ENCODE results near the gene RBP3.
"Not testable (repeated sequence)": the region's sequence is repeated elsewhere in the genome, so short reads cannot be mapped to it uniquely, and the experiment has no call there.

Gene RBP3

DNA sequence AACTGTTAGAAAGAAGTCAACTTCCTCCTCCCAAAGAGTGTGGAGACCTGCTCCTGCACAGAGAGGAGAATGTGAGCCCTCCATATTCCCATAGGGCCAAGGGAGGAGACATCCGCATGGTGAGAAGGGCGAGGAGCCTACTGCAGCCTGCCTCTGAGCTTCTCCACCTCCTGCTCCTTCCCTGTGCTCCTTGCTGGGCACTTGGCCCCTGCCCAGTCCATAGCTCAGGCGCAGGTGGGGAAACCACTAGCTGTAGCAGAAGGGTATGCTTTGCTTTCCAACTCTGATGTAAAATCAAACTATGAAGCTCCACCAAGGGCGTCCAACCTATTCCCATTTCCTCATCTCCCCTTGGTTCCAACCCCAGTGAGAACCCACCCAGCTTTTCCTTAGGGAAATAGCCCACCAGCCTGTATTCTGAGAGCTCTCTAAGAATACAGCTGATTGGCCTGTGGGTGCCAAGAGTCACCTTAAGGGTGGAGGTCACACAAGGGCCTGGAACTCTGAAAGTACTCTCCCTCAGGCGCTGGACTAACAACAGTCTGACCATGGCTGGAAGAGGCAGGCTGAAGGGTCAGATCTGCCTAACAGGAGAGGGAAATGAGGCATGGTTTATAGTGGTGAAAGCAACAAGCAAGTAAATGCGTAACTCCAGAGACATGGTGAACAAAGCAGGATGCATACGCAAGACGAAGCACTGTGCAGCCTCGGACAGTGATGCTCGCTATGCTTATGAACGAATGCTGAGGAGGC lies 22.0 kb downstream of the RBP3 start:
- in situ Hi-C loops (cut with HindIII; ENCODE audit: low sequenced_read_pairs): no loop called here

DNA sequence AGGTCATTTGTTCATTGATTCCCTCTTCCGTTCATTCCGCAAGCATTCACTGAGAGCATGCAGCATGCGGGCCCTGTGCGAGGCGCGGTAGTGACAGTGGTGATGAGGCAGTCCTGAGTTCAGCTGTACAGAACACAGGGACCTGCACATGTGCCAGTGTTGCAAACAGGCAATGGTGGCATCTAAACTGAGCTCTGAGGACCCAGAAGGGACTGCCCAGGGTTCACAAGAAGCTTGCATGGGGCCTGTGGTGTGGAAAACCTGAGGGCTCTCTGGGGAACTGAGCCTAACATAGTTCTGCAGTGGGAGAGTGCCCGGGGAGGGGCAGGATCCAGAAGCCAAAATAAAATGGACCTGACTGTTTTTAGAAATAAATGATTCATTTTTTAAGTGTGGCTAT lies 22.7 kb downstream of the RBP3 start:
- in situ Hi-C loops (cut with HindIII; ENCODE audit: low sequenced_read_pairs): no loop called here

DNA sequence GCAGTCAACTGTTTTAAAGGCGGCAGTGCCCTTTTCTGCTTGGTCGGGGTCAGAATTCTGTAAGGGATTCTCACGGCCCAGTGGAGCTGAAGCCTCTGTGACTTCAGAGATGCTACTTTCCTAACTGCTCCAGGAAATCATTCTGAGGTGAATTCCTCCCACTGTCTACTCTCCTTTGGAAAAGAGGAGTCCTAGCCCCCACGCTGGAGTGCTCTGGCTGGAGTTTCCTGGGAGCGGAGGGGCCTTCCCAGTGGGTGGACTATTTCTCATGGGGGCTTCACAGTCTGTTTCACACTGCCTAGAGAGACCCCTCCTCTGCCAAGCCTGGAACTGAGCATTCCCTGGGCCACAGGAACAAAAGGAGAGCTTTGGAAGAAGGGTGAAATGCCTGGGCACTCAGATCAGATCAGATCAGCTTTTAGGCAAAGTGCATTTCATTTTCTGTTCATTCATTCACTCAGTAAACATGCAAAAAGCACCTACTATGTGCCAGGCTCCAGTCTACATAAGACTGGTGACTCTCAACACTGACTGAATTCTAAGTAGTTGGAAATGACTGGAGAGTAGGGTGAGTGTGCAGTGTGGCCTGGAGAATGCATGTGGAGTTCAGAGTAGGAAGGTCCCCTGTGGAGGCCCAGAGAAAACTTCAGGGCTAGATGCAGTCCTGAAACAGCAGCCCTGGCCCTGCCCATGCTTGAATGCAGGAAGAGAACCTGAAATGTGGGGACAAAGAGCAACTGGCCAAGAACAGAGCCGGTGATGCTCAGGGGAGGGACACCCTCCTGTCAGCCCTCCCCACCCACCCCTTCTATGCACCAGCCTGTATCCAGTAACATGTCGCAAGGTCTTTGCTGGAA lies 23.7 kb downstream of the RBP3 start:
- in situ Hi-C loops (cut with HindIII; ENCODE audit: low sequenced_read_pairs): no loop called here

DNA sequence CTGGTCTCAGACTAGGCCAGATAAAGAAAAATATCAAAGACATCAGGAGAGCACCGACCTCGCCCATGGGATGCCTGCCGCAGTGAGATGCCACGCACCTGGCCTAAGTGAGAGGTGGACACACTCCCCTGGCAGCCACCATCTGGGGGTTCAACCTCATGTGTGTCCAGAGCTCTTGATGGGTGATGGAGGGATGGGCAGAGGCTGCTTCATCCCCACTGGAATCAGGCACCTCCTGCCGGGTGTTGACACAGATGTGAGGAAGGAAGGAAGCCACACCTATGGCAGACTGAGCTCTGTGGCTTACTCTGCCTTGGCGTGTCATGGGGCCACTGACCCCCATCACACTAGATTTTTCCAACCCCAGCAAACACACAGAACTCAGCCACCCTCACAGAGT lies 24.6 kb downstream of the RBP3 start:
- in situ Hi-C loops (cut with HindIII; ENCODE audit: low sequenced_read_pairs): no loop called here

DNA sequence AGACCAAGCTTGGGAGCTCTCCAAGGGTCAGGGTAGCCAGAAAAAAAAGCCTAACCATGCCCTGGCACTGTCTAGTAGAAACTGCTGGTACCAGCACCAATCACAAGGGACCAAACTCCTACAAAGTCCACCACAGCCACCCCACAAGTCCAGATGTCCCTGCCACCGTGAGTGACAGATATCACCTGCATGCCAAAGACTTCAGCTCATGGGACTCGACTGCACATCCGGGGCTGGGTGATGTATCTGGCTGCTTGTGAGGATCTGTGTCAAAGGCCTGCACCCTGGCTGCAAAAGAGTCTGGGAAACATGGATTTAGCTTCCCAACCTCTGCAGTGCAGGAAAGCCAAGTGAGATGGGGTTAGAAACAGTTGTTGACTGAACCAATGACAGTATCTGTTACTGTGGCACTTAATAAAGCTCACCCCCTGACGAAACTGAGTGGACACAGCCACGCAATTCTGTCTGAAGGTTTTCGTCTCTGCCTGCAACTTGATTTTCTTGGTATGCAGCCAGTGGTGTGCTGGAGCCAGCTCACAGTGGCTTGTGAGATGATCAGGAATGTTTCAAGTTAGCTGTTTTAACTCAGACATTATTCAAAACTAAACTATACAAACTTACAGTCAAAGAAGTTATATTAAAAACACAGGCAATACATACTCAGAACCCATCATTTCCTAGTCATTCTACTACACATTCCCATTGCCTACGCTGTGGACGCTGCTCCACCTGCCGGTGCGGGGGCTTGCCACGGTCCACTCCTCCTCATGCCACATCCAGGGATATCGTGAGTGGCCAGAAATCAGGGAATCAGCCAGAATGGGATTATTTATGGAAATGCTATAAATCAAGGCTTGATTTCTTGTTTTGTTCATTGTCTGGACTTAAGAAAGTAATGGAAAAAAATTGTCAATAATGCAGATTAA lies 26.7 kb downstream of the RBP3 start:
- in situ Hi-C loops (cut with HindIII; ENCODE audit: low sequenced_read_pairs): no loop called here

DNA sequence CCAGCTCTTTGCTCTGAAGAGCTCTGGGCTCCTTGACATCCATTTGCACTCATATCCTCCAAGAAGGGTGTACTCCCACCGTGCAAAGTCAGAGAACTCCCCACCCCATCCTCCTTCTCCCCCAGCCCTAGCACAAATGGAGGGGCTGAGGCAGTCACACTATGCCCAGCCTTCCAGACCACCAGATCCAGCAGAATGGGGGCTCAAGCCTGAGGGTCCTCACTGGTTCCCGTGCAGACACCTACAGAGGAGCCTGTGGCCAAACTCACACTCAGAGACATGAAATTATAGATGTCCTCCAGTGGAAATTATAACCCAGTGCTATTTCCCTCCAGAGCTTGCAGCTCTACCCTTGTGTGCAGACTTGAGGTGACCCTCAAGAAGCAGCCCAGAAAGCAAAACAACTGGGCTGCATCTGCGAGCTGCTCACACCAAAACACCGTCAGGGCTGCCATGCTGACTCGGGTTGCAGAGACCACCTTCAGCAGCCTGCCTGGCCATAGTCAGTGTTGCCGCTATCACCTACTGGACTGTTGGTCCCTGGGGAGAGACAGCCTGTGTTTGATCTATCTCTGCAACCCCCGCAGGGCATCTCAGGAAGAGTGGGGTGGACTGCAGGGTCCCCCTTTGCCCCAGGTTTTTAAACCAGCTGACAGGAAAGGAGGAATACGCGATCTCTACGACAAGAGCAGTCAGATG lies 28.5 kb downstream of the RBP3 start:
- in situ Hi-C loops (cut with HindIII; ENCODE audit: low sequenced_read_pairs): no loop called here

DNA sequence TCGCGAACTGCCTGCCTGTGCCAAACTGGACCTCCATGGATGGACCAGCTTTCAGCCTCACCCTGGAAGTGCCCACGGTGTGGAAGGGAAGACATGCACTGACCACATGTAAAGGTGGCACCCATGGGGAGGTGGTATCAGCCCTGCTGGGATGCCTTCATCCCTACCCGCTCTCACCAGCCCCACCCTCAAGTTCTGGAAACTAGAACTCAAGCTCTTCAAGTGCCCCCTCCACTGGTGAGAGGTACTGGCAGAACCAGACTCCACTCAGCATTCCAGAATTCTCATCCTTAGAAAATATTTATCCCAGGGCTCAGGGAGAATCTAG lies 30.0 kb downstream of the RBP3 start:
- in situ Hi-C loops (cut with HindIII; ENCODE audit: low sequenced_read_pairs): no loop called here

DNA sequence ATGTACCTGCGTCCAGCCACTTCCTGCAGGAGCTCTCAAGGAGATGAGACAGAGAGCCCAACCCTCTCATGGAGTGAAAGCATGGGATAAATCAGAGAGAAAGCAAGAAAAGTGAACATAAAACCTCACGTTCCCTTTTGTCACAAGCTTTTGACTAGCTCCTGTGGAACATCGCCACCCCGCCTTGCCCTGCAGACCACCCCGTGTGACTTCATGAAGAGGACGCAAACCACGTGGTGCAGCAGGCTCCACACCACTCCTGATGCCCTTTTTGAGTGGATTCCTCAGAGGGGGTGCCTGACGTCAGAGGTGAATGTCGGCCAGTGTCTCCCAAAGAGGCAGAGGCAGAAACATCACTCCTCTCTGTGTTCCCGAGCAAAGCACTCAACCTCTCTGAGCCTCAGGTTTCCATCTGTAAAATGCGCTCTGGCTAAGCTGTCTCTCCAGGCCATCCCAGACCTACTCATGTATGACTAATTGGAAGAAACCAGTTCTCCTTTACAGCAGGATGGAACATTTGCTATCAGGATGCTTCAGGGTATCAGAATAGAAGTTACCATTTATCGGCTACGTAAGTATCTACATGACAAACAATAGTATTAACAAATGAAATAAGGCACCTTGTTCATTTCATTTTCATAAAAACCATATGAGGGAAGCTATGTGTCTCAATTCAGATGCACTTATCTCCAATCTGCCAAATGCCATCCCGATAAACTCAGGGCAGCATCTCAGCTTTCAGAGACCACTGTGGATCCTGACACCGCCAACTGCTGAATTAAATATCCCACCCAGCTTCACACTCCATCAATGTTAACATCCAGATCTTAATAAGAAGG lies 30.7 kb downstream of the RBP3 start:
- in situ Hi-C loops (cut with HindIII; ENCODE audit: low sequenced_read_pairs): no loop called here

DNA sequence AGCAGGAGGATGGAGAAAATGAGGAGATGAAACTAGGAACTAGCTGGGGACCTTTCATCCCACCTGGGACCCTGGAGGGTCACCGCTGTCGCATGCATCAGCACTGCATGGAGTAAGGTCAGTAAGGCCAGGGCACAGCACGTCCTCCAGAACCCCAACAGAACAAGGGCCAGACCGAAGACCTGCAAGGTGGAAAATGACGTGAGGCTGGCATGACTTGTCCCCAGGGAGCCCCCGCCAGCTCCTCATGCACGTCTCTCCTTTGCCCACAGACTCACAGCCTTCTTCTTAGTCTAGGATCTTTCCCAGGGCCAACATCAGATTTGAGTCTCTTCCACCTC lies 31.3 kb downstream of the RBP3 start:
- in situ Hi-C loops (cut with HindIII; ENCODE audit: low sequenced_read_pairs): no loop called here

DNA sequence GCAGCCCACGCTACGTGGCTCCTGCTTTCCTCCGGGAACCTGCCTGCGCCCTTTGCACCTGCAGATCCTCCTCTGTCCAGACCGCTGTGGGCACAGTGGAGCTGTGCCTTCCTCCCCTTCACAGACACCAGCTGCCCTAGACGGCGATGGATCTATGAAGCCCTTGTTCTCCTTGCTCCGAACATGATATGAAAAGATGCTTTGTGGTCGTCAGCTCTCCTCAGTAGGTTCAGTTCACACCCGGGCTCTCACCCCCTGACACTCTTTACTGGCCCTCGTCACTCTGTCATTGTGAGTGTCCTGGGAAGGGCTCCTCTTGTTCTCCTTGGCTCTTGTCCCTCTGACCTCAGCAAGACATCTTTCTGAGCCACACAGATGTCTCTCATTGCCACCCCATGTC lies 31.7 kb downstream of the RBP3 start:
- in situ Hi-C loops (cut with HindIII; ENCODE audit: low sequenced_read_pairs): no loop called here

DNA sequence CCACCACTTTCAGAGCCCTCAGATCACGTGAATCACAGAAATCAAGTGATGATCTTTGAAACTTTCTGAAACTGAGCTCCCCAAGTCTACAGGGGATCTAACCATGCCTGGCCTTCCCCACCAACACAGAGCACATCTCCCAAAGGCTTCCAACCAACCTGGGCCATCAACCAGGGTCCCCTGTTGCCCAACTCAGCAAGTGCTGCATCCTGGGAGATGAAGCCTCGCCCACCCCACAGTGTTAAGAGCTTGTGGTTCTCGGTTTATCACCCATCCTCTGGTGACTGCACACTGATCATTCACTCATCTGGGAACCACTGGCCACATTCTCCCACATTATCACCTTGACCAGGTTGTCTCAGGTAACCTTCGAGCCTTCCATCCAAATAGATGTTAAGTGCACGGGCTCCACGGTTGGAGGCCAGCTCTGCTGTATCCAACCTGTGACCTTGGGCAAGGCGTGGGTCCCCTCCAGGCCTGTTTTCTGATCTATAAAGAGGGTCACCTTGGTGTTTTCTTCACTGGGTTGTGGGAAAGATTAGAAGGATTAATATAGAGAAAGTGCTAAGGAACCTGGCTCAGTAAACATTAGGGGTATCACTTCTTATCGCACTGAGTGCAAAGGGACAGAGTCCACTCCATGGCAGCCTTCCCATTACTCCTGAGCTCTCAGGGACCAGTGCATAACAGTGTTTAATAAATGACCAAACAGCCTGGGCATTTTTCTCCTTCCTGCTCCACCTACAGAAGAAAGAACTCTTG lies 32.4 kb downstream of the RBP3 start:
- in situ Hi-C loops (cut with HindIII; ENCODE audit: low sequenced_read_pairs): no loop called here

DNA sequence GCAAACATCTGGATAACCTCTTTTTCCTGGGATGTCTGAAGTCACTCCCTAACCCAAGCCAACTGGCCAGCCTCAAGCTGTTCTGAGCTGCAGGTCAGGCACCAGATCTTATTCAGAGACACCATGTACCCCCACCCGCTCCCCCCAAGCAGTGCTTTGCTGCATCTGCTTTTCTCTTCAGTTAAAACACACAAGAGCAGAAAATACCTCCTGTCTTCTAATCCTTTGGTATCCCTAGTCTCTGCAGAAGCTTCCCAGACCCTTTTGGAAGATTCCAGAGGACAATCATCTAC lies 32.9 kb downstream of the RBP3 start:
- in situ Hi-C loops (cut with HindIII; ENCODE audit: low sequenced_read_pairs): no loop called here

DNA sequence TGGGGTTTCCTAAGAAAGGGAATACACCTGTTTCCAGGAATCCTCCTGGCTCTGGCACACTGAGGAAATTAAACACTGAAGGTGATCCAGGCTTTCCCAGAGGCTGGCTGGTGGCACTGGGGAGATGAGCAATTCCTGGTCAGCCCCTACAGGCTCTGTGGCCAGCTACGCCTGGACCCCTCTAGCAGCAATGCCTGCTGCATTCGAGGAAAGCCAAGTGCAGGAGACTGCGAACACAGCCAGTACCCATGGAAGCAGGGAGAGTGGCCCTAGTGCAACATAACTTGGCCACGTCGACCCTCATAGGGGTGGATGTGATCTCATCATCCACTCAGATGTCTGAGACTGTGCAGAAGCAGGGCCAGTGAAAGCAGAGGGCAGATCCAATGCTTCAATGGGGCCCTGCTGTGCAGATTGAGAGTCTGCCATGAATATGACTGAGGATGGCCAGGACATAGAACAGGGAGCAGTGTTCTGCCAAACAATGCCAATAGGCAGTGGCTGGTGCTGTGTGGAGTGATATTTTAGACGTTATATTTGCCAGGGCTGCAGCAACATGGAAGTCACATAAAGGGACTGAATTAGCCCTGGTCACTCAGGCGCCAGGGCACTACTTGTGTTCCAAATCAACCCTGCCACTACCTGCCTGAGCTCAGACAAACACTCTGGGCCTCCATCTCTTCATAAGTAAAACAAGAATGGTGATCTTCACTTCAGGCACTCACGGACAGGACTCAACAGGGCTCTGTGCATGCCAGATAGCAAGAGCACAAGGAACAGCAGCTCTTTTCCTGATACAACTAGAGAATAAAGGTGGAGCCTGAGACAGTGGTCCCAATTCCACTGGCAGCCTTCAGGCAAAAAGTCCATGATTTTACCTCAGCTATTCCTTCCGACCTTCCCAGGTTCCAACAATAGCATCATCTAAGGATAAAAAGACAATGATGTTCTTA lies 33.5 kb downstream of the RBP3 start:
- in situ Hi-C loops (cut with HindIII; ENCODE audit: low sequenced_read_pairs): no loop called here

DNA sequence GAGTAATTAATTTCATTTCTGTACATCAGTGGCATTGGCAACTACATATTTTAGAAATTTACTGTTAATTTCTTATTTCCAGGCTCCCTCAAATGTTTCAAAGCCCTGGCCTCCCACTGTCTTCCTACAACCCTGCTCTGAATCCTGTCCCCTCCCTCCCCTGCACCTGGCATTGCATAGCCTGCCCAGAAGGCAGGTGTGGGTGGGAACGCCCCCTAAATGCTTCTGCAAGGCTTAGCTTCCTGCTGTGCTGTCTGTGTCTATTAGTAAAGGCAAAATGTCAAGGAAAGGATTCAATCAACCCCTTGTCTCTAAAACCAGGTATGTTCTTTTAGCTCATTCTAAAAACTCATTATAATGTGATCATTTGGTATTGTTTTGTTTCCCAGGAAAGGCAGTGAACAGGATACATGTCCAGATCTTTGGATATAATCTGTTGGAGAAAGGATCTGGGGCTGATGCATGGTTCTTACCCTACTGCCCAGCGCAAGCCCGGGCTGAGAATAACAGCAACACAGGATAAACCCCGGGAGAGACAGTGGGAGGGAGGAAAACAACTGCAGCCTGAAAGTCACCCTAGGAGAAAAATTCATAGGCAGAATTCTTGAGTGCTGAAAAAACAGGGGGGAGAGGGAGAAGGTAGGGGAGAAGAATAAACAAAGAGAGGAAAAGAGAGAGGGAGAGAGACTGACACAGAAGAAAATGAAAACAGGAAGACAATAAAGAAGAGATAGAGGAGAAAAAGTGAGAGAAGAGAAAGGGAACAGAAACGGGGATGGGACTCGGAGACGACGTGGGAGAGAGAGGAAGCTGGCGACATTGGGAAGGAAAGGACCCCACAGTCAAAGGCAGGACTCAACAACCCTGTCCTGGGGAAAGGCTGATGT lies 35.3 kb downstream of the RBP3 start:
- in situ Hi-C loops (cut with HindIII; ENCODE audit: low sequenced_read_pairs): no loop called here

DNA sequence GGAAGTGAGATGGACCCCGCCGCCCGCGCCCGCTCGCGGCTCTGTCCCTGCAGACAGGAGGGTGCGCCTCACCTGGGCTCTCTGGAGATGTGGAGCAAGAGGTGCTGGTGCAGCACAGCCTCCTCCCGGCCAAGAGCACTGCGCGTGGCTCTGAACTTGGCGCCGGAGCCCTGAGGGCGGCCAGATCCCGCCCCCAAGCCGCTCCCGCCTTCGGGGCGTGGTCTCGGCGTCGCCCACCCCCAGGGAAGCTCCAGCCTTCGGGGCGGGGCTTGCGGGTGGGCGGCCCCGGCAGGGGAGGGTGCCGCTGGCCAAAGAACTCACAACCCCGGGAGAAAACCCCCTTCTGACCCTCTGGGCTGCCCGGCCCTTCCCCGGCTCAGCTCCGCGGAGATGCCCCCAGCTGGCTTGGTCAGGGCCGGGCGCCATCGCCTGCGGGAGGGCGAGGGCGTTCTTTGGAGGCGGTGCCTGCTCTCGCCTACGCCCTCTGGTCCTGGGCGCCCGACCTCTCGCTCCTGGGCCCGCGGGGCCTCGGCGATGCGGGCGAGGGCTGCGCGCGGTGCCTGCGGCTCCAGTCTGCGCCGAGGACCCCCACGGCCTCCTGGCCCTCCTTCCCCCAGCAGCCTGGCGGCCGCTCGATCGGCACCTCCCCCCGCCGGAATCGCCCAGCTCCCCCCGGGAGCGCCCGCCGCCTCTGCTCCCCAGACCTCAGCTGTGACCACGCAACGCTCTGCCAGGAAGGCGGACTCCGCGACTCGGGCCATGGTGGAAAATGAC lies 36.2 kb downstream of the RBP3 start, which contains the start of gene ZNF488:
Gene ZNF488, minus strand, starts transcription at position 146 of the 774 bp plus-strand sequence. CDS start 15,464 bp downstream, outside the sequence.
- in situ Hi-C loops (cut with HindIII; ENCODE audit: low sequenced_read_pairs): no loop called here

DNA sequence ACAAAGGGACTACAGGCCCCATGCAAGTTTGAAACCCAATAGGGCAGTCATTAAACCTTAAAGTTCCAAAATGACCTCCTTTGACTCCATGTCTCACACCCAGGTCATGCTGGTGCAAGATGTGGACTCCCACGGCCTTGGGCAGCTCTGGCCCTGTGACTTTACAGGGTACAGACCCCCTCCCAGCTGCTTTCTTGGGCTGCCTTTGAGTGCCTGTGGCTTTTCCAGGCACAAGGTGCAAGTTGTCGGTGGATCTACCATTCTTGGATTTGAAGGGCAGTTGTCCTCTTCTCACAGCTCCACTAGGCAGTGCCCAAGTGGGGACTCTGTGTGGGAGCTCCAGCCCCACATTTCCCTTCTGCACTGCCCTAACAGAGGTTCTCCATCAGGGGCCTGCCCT lies 37.9 kb downstream of the RBP3 start:
- in situ Hi-C loops (cut with HindIII; ENCODE audit: low sequenced_read_pairs): not testable (repeated sequence)

DNA sequence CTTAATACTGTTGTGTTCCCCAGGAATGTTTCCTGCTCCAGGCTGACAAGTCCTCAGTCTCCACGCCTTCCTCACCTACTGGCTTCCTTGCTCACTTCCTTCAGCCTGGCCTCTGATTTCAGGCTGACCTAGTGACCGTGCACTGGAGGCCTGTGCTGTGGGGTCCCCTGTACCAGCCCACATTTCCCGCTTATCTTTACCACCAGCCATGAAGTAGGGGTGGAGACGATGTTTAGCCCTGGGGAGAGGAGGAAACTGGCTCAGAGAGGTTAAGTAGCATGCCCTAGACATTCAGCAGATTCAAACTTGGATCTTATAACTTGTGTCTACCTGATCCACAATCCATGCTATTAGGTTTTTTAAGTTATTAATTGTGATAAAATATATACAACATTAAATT lies 40.7 kb downstream of the RBP3 start:
- in situ Hi-C loops (cut with HindIII; ENCODE audit: low sequenced_read_pairs): no loop called here

All from DLD1 (cell line).